ENCODE measurements around the gene NAA40. TPM values are rescaled to one million over a fixed set of nuclear protein-coding genes. Genes with fewer than 3 reads are reported as not detected.
A peak's percentile ranks its signal among the peaks of the same experiment; 100 is the strongest.

The NAA40 gene
- total RNA-seq, 1 donor, result 13.3 TPM

DNA sequence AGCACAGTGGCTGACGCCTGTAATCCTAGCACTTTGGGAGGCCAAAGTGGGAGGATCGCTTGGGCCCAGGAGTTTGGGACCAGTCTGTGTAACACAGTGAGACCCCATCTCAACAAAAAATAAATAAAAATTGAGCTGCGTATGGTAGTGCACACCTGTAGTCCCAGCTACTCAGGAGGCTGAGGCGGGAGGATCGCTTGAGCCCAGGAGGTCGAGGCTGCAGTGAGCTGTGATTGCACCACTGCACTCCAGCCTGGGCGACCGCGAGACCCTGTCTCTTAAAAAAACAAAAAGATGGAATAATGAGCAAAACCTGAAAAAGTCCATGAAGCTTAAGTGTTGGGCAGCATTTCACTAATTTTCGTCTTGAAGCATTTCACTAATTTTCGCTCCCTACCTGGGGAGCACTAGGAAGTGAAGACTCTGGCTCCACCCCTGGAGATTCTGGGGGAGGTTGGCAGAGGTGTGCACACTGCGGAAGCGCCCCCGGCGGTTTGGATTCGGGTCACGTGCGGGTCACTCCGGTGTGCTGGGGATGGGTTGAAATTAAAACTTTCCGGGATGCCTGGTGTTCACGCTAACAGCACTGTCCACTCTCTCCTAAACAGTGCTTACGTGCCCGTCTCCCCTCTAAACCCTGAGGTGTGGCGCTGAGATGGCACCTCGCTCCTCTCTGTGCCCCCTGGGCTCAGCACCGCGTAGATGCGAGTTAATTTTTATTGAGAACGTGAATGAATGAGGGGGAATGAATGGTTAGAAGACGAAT is 906 bp upstream of the NAA40 start:
- peak overlapping the region; percentile 95 for H3K4me3 ChIP-seq (ENCODE audit: low read depth, low read length)
- DNase-seq (ENCODE audit: low read depth), result no peak
- TF ChIP-seq, protein P1, sequence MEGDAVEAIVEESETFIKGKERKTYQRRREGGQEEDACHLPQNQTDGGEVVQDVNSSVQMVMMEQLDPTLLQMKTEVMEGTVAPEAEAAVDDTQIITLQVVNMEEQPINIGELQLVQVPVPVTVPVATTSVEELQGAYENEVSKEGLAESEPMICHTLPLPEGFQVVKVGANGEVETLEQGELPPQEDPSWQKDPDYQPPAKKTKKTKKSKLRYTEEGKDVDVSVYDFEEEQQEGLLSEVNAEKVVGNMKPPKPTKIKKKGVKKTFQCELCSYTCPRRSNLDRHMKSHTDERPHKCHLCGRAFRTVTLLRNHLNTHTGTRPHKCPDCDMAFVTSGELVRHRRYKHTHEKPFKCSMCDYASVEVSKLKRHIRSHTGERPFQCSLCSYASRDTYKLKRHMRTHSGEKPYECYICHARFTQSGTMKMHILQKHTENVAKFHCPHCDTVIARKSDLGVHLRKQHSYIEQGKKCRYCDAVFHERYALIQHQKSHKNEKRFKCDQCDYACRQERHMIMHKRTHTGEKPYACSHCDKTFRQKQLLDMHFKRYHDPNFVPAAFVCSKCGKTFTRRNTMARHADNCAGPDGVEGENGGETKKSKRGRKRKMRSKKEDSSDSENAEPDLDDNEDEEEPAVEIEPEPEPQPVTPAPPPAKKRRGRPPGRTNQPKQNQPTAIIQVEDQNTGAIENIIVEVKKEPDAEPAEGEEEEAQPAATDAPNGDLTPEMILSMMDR (IDR thresholded peaks at IDR 0.05; ENCODE audit: insufficient read depth, low read length), result no peak

DNA sequence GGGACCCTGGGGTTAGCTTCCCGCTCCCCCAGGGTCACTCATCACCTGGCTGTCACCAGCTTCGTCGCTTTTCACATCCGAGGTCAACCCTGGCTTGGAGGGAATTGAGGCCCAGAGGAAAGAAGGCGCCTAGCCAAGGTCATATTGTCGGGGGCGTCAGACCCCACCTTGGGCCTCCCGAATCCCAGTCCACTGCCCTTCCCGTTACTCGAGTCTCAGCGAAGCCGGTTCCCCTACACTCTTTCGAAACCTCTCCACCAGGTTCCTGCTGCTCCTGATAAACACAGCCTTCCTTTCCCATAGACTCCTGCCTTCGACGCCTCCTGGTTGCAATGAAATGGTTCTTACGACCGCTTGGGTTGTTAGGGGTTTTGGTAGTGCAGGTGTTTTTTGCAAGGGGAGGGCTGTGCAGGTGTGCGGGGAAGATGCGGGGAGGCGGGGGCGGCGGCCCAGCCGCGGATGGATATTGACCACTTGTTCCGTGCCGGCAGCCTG is 642 bp downstream of the NAA40 start:
- TF ChIP-seq, protein P1 (IDR thresholded peaks at IDR 0.05; ENCODE audit: insufficient read depth, low read length), result peak; percentile 15
- peak; percentile 39 for DNase-seq (ENCODE audit: low read depth)
- peak overlapping the region; percentile 95 for H3K4me3 ChIP-seq (ENCODE audit: low read depth, low read length)

DNA sequence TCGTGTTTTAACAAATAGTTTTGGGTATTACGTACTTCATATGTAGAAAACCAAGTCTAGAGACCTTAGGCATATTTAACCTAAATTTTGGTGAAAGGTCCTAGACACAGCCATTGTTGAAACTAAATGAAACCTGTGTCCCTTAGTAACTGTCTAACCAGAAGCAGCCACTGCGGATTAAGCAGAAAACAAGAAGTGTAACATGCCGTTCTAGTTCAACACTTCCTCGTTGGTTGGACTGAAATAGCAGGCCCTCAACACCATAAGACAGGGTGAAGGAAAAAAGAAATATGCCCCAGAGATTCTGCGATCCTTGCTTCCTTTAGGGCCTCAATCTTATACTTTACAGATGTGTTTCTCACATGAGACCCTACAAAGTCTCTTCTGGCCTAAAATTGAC is 2.0 kb downstream of the NAA40 start:
- no peak for DNase-seq (ENCODE audit: low read depth)
- TF ChIP-seq, protein P1 (IDR thresholded peaks at IDR 0.05; ENCODE audit: insufficient read depth, low read length), result no peak
- H3K4me3 ChIP-seq (ENCODE audit: low read depth, low read length), result no peak overlapping the region

DNA sequence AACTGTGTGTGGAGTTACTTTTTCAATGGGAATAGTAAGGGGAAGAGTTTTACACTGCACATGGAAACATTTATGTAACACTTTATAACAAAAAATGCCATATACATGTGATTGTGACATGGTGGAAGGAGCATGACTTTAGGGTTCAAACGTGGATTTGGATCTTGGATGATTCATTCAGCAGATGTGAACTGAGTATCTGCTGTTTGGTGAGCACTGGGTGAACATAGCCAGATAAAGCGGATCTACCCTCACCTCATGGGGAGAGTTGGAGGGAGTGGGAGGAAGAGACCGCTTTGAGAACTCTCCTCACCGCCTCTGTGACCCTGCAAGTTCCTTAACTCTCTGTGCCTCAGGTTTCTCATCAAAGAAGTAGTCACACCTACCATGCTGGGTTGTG is 3.1 kb downstream of the NAA40 start:
- no peak overlapping the region for H3K4me3 ChIP-seq (ENCODE audit: low read depth, low read length)
- no peak for DNase-seq (ENCODE audit: low read depth)
- TF ChIP-seq, protein P1 (IDR thresholded peaks at IDR 0.05; ENCODE audit: insufficient read depth, low read length), result no peak

DNA sequence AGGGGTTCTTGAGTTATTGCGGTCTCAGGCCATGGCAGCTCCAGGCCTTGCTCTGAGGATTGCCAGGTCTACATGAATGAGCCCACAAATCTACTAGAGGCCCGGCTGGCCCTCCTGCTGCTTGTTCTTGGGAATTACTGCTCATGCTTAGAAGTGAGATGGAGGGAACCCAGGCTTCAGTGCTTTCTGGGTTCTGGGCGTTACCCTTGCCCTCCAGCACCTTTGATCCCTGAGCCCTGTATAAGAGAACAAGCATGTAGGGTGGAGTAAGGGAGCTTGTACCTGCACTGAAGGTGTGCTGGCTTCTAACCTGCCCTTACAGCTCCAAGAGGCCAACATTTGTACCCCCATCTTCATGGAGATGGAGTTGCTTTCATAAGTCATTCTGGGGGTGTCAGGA is 4.0 kb downstream of the NAA40 start:
- no peak overlapping the region for H3K4me3 ChIP-seq (ENCODE audit: low read depth, low read length)
- DNase-seq (ENCODE audit: low read depth), result no peak
- TF ChIP-seq, protein P1 (IDR thresholded peaks at IDR 0.05; ENCODE audit: insufficient read depth, low read length), result no peak

DNA sequence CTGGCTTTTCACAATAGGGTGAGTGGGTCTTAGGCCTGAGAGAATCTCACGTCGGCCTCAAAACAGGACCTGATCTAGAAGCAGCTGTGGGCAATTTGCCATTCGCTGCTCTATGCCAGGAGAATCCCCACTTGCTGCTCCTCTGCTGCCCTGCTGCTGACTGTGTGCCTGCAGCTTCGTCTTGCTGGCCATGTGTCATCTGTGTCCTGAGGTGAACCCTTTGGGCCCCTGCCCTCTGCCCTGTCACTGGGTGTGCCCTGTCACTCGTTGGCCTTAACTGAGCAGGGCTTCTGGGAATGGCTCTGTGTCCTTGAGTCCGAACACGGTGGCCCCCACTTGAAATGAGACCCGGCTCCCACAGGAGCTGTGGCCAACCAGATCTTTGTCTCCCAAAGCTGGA is 6.2 kb downstream of the NAA40 start:
- H3K4me3 ChIP-seq (ENCODE audit: low read depth, low read length), result no peak overlapping the region

More for the DNA sequence above, 6.2 kb downstream of the NAA40 start:
- peak; percentile 22 for DNase-seq (ENCODE audit: low read depth)
- TF ChIP-seq, protein P1 (IDR thresholded peaks at IDR 0.05; ENCODE audit: insufficient read depth, low read length), result no peak

Data from fibroblast of the aortic adventitia (primary cell).